ENCODE measurements around the gene CES2. TPM values are rescaled to one million over a fixed set of nuclear protein-coding genes. Genes with fewer than 3 reads are reported as not detected.
A peak's percentile ranks its signal among the peaks of the same experiment; 100 is the strongest.

Gene CES2
- total RNA-seq, 4 donors from 2014 or later = 113 to 4,512 (median 3,000) TPM

DNA sequence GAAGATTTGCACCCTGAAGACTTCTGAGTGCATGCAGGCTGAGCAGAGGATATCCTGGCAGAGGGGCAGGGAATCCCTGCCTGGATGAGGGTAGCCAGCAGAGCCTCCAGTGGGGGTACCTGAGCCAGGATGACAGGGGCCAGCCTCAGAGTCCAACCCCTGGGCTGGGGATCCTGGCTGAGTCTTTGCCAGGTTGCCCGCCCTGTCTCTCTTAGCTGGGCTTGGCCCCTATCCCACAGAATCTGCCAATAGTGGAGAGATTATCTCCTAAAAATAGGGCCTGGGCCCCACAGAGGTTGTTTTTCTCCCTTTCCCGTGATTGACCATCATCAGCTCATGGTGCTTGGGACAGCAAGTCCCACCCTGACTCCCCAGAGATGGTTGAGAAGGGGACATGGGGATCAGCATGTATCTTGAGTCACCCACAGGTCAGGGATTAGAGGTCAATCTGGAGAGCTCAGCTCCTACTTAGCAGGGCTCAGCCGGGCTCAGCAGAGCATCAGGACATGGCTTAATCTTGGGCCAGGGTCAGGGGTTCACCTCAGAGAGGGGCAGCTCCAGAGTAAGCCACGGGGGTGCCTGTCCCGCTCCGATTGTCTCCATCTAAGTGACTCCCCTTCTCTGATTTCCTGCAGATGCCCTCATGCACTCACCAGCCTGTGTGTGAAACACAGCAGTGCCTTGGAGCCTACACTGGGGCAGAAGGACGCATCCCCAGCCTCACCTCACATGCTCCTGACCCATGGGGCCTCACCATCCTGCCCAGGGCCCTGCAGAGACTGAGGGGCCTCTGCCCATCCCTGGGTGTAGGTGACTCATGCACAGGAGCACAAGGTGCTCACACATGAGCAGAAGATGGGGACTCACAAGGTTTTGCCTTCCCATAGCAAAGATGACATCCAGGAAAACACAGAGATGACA, 28.1 kb upstream of the CES2 start:
- Histone ChIP-seq H3K27ac (peak overlapping the region in 1 of 4 donors; percentile 48), H3K9me3 (no peaks in the 10 kb centered on the region), H3K4me3 (no peak overlapping the region), H3K4me1 (peaks cover 0 to 15% (median 0%) of the 10 kb centered on the region in 4 donors), H3K27me3 (no peaks in the 10 kb centered on the region), H3K36me3 (no peaks in the 10 kb centered on the region)
- TF ChIP-seq POLR2A (IDR thresholded peaks at IDR 0.05) = no peak
- TF ChIP-seq, protein P1, sequence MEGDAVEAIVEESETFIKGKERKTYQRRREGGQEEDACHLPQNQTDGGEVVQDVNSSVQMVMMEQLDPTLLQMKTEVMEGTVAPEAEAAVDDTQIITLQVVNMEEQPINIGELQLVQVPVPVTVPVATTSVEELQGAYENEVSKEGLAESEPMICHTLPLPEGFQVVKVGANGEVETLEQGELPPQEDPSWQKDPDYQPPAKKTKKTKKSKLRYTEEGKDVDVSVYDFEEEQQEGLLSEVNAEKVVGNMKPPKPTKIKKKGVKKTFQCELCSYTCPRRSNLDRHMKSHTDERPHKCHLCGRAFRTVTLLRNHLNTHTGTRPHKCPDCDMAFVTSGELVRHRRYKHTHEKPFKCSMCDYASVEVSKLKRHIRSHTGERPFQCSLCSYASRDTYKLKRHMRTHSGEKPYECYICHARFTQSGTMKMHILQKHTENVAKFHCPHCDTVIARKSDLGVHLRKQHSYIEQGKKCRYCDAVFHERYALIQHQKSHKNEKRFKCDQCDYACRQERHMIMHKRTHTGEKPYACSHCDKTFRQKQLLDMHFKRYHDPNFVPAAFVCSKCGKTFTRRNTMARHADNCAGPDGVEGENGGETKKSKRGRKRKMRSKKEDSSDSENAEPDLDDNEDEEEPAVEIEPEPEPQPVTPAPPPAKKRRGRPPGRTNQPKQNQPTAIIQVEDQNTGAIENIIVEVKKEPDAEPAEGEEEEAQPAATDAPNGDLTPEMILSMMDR (IDR thresholded peaks at IDR 0.05) = no peak
- DNase-seq = peak in 1 of 3 donors; percentile 37

DNA sequence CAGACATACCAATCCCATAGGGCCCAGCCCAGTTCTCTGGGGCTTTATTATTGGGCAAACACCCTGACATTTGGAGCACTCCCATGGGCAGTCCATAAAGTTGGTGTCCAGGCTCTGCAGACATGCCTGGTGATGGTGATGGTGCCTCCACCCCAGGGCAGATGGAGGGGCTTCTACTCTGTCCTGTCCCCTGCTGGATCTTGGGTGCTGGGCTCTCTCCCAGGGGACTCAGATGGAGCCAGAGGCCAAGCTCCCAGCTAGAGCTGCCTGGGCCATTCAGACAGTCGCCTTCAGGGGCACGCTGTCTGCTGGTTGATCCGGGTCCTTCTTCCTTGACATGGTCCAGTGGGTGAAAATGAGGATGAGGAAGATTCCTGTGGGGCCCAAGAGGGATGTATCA, 27.2 kb upstream of the CES2 start:
- H3K27ac ChIP-seq = no peak overlapping the region
- no peaks in the 10 kb centered on the region for H3K36me3 ChIP-seq
- DNase-seq = peak in 1 of 3 donors; percentile 27
- no peaks in the 10 kb centered on the region for H3K9me3 ChIP-seq
- H3K4me3 ChIP-seq = no peak overlapping the region
- peaks cover 0 to 15% (median 0%) of the 10 kb centered on the region in 4 donors for H3K4me1 ChIP-seq
- no peaks in the 10 kb centered on the region for H3K27me3 ChIP-seq
- TF ChIP-seq, protein P1 (IDR thresholded peaks at IDR 0.05) = no peak
- TF ChIP-seq POLR2A (IDR thresholded peaks at IDR 0.05) = no peak

DNA sequence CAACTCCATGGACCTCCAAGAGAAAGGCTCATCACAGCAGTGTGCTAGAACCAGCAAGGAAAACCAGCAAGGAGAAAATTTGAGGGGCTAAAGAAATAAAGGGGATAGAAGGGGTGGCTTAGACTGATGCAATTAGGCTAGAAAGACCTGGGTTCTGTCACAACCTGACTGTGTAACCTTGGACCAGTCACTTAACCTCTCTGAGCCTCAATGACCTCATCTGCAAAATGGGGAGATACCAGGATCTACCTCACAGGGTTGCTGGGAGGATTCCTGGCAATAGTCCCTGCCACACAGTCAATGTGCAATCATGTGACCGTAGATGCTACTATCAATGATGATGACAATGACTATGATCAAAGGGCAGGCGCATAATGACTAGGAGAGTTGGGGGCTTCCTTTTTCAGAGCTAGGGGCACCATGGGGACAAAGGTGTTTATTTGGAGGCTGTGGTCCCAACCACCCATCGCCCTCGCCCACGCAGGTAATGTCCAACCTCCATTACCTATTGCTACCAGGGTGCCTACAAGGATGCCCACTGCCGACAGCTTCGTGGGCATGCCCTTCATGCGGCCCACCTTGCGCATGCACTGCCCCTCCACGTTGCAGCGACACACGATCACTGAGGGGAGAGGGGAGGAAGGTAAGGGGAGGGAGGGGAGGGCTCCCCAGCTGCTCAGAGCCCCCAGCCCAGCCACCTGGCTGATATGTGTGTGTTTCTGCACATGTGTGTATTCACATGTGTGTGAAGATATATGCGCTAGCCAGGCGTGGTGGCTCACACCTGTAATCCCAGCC, 26.4 kb upstream of the CES2 start:
- no peak for DNase-seq
- Histone ChIP-seq H3K27me3 (no peaks in the 10 kb centered on the region), H3K27ac (no peak overlapping the region), H3K4me3 (no peak overlapping the region), H3K9me3 (no peaks in the 10 kb centered on the region), H3K36me3 (no peaks in the 10 kb centered on the region), H3K4me1 (peaks cover 0 to 15% (median 0%) of the 10 kb centered on the region in 4 donors)
- TF ChIP-seq, protein P1 (IDR thresholded peaks at IDR 0.05) = no peak
- TF ChIP-seq POLR2A (IDR thresholded peaks at IDR 0.05) = no peak

DNA sequence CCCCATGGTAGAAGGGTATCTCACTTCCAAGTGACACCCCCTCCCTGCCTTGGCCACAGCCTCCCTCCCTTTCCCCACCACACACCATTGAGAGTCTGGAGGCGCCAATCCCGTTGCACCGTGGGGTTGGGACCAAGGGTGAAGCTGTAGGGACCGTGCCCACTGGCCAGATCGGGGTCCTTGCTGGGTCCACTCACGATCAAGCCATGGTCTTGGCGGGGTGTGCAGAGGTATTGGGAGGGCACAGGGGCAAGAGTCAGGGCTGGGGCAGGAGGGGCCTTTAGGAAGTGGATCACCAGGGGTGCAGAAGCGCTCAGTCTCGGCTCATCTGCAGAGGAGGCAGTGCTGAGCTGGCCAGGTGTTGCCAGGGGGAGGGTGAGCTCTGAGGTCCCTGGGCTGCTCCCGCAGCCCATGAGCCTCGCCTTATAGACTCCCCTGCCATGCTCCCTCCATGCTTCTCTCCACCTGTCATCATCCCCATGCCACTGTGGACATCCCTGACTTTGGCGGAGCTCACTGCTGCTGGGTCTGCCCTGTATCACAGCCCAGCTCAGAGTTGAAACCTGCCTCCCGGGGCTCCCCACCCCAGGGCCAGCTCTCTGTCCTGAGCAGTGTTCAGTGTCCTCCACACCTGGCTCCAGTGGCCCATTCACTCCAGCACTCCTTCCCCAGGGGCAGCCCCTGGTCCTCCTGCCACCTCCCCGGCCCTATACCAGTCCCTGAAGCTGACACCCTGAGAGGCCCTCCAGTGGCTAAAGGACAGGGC, 25.0 kb upstream of the CES2 start:
- no peaks in the 10 kb centered on the region for H3K27me3 ChIP-seq
- H3K27ac ChIP-seq = no peak overlapping the region
- H3K36me3 ChIP-seq = no peaks in the 10 kb centered on the region
- TF ChIP-seq, protein P1 (IDR thresholded peaks at IDR 0.05) = no peak
- TF ChIP-seq POLR2A (IDR thresholded peaks at IDR 0.05) = no peak
- H3K4me1 ChIP-seq = peaks cover 0 to 9% (median 0%) of the 10 kb centered on the region in 4 donors
- no peaks in the 10 kb centered on the region for H3K9me3 ChIP-seq
- DNase-seq = peak in 1 of 3 donors; percentile 37
- H3K4me3 ChIP-seq = no peak overlapping the region

DNA sequence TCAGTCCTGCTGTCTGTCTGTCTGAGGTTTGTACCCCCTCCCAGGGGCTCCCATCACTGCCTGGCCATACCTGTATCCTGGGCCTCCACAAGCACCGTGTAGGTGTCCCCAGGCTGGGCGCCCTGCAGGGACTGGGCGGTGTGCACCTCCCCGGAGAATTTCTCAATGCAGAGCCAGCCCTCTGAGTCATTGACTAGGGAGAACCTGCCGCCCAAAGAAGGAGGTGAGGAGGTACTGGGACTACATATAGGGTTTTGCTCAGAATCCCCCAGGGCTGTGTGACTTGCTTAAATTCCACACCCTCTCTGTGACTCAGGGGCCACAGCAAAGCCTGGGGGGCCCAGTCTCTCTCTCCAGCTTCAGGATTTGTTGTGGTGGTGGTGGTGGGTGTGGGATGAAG, 24.2 kb upstream of the CES2 start:
- H3K4me1 ChIP-seq = peaks cover 0 to 1% (median 0%) of the 10 kb centered on the region in 4 donors
- TF ChIP-seq, protein P1 (IDR thresholded peaks at IDR 0.05) = no peak
- no peak for TF ChIP-seq POLR2A (IDR thresholded peaks at IDR 0.05)

More for the DNA sequence above, 24.2 kb upstream of the CES2 start:
- DNase-seq = no peak
- Histone ChIP-seq H3K36me3 (no peaks in the 10 kb centered on the region), H3K27ac (no peak overlapping the region), H3K9me3 (no peaks in the 10 kb centered on the region), H3K27me3 (no peaks in the 10 kb centered on the region), H3K4me3 (no peak overlapping the region)

Measured in Peyer's patch (tissue), 4 donors.